Measurements from ENCODE around the gene FAM174C.

FAM174C gene

DNA sequence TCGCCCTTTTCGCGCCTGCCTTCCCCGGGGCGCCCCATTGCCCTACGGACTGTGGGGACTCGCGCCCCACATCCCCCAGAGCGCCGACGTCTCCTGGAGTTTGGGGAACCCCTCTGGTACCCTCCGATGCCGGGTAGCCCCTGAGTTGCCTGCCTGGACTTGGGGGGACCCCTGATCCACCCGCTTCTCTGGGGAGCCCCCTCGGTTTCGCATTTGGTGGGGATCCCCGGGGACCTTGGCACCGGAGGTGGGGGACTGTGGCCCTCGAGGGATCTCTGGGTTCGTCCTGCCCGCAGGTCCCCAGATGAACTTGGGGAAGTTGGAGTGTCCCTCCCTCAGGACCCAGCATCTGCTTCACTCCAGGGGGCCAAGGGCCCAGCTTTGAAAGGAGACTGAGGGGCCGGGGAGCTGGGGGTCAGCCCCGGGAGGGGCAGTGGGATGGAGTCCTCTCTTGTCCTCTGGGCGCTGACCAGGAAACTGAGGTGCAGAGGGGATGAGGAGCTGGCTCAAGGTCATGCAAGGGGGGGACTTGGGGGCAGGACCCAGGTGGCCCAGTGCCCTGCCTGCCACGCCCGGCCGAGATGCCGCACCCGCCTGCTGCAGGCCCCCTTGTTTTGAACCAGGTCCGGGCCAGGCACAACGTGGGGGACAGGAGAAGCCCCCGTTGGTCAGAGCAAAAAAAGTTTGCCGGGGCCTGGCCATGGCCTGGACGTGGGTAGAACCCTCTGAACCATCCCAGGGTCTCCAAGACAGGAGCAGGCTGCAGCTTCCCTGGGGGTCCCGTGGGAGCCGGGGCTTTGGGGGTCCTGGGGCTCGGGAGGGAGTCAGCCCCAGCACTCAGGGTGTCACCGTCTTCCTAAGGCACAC, 11.4 kb downstream of the FAM174C start (continued):
- TF ChIP-seq HIC1 (tag by site-specific recombination; IDR thresholded peaks at IDR 0.05) (peak; percentile 72; the same call in 1 of the 2 replicates), KLF1 (tag by site-specific recombination; IDR thresholded peaks at IDR 0.05) (peak; percentile 24; the same call in 1 of the 2 replicates), ZBTB48 (tag by site-specific recombination; IDR thresholded peaks at IDR 0.05) (0 out of 2 replicates have a peak, but pooled peaks have one; percentile 13), PATZ1 (tag by site-specific recombination; IDR thresholded peaks at IDR 0.05) (peak; percentile 51; the same call in 1 of the 2 replicates)

DNA sequence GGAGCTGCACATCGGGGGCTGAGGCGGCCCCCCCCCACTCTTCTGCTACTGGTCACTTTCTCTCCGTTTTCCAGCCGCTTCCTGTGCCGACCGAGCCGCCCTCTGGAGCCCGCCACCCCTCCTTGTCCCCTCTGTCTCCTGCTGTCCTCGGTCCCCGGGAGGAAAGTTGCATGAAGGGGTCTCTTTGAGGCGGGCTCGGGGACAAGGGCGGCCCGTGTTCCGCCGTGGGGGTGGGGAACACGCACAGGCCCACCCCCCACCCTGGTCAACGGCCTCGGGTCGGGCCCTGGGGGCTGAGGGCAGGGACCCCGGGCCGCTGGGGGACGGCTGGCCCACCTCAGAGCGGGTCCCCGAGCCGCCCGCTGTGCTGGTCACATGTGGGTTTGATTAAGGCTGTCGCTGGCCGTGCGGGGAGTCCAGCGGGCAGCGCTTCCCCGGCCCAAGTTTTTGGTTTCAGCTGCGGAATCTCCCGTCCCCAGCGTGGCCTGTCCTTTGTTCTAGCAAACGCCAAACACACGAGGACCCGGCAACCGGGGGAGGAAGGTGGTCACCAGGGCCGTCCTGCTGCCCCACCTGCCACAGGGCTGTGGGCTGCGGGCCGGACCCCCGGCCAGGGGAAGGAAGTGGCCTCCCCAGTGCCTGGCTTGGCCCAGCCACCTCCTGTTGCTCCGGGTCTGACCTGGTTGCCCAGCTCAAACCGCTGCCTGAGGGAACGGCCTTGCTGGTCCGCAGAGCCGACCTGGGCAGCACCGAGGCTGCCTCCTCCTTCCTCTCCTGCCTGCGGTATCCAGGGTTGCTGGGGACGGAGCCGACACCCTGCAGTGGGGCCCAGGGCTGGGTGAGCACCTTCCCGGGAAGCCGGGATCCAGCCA, 12.3 kb downstream of the FAM174C start:
- no peak overlapping the region for H3K4me3 ChIP-seq (ENCODE audit: low read depth, low read length)
- POLR2A ChIA-PET: interaction anchor here (0.5 to 0.6 kb wide), 2 partner anchors 19 to 58 kb away, joined by 3 read pairs; no protein-coding TSS in a partner anchor

More for the DNA sequence above, 12.3 kb downstream of the FAM174C start:
- TF ChIP-seq ZNF76 (tag by site-specific recombination; IDR thresholded peaks at IDR 0.05; ENCODE audit: borderline replicate concordance, low read depth) (no peak), INSM2 (tag by site-specific recombination; IDR thresholded peaks at IDR 0.05) (no peak), ZNF600 (tag by site-specific recombination; IDR thresholded peaks at IDR 0.05) (peak; percentile 78), GLI4 (tag by site-specific recombination; IDR thresholded peaks at IDR 0.05) (no peak), ZIC2 (tag by site-specific recombination; IDR thresholded peaks at IDR 0.05) (no peak), GLIS2 (tag by site-specific recombination; IDR thresholded peaks at IDR 0.05) (peak; percentile 57), SCRT2 (tag by site-specific recombination; IDR thresholded peaks at IDR 0.05) (peak; percentile 69; the same call in 1 of the 2 replicates), ZNF148 (tag by site-specific recombination; IDR thresholded peaks at IDR 0.05; ENCODE audit: borderline replicate concordance) (no peak), ZNF610 (tag by site-specific recombination; IDR thresholded peaks at IDR 0.05; ENCODE audit: borderline replicate concordance) (no peak), ZNF133 (tag by site-specific recombination; IDR thresholded peaks at IDR 0.05) (no peak), MYNN (tag by site-specific recombination; IDR thresholded peaks at IDR 0.05; ENCODE audit: borderline replicate concordance) (no peak), ZNF18 (tag by site-specific recombination; IDR thresholded peaks at IDR 0.05) (no peak), ZNF292 (tag by site-specific recombination; IDR thresholded peaks at IDR 0.05; ENCODE audit: borderline replicate concordance, low read depth) (no peak), ZBTB8A (tag by site-specific recombination; IDR thresholded peaks at IDR 0.05) (0 out of 2 replicates have a peak, but pooled peaks have one; percentile 12), ZNF366 (tag by site-specific recombination; conservative IDR thresholded peaks at IDR 0.05) (no peak), ZNF548 (tag by site-specific recombination; IDR thresholded peaks at IDR 0.05) (0 out of 2 replicates have a peak, but pooled peaks have one; percentile 48), ZBTB17 (tag by site-specific recombination; IDR thresholded peaks at IDR 0.05) (no peak)
- TF ChIP-seq, protein P1, sequence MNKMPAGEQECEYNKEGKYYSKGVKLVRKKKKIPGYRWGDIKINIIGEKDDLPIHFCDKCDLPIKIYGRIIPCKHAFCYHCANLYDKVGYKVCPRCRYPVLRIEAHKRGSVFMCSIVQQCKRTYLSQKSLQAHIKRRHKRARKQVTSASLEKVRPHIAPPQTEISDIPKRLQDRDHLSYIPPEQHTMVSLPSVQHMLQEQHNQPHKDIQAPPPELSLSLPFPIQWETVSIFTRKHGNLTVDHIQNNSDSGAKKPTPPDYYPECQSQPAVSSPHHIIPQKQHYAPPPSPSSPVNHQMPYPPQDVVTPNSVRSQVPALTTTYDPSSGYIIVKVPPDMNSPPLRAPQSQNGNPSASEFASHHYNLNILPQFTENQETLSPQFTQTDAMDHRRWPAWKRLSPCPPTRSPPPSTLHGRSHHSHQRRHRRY (tag by site-specific recombination; IDR thresholded peaks at IDR 0.05): no peak
- Histone ChIP-seq H3K36me3 (ENCODE audit: control insufficient read depth in 2 of 2, insufficient read depth in 1 of 2, low read length in 2 of 2) (no peaks in the 10 kb centered on the region), H3K9me3 (ENCODE audit: control insufficient read depth, insufficient read depth, low read depth, low read length) (no peaks in the 10 kb centered on the region), H3K4me1 (ENCODE audit: control insufficient read depth, insufficient read depth, low read length) (peaks cover 5% of the 10 kb centered on the region), H3K27ac (ENCODE audit: extremely low read depth, low read depth, low read length) (no peak overlapping the region)
- CTCF ChIA-PET: interaction anchor here (1.3 kb wide), 1 partner anchor 27 kb away, joined by 7 read pairs; no protein-coding TSS in a partner anchor
